Hepatocyte (in vitro differentiated cells): ENCODE measurements around the gene ZNF679. TPM values are rescaled to one million over a fixed set of nuclear protein-coding genes. Genes with fewer than 3 reads are reported as not detected.
"Not testable (repeated sequence)": the region's sequence is repeated elsewhere in the genome, so short reads cannot be mapped to it uniquely, and the experiment has no call there.

Experiments
- DNase-seq: peaks from one replicate; pipeline ENCODE4 v3.0.0-alpha.2; 2016; ENCODE audit warnings: low spot score
- H2AFZ ChIP-seq: fragments of 200-600 bp; sonication (generic); 2 replicates; pipeline ENCODE4 v1.6.0; 2016; ENCODE audit warnings: antibody characterized with exemption, mild to moderate bottlenecking
- H3K27ac ChIP-seq: fragments of 200-600 bp; sonication (generic); 2 replicates; pipeline ENCODE4 v1.5.1; 2016; ENCODE audit warnings: mild to moderate bottlenecking
- H3K27me3 ChIP-seq: fragments of 200-600 bp; sonication (generic); 2 replicates; pipeline ENCODE4 v1.6.1; 2016
- H3K36me3 ChIP-seq: fragments of 200-600 bp; sonication (generic); replicated peaks from 2 replicates; pipeline ENCODE4 v1.5.1; 2016; ENCODE audit warnings: low read depth; ENCODE audit not compliant: insufficient read depth
- H3K4me1 ChIP-seq: fragments of 200-600 bp; sonication (generic); 2 replicates; pipeline ENCODE4 v1.5.1; 2016; ENCODE audit warnings: mild to moderate bottlenecking, moderate library complexity; ENCODE audit not compliant: insufficient read depth
- H3K4me2 ChIP-seq: fragments of 200-600 bp; sonication (generic); 2 replicates; pipeline ENCODE4 v1.6.0; 2016
- H3K4me3 ChIP-seq: fragments of 200-600 bp; sonication (generic); 2 replicates; pipeline ENCODE4 v1.5.1; 2016; ENCODE audit warnings: mild to moderate bottlenecking
- H3K79me2 ChIP-seq: fragments of 200-600 bp; sonication (generic); 2 replicates; pipeline ENCODE4 v1.6.0; 2017; ENCODE audit warnings: mild to moderate bottlenecking
- H3K9me2 ChIP-seq: fragments of 200-600 bp; sonication (generic); replicated peaks from 2 replicates; pipeline ENCODE4 v1.6.0; 2017; ENCODE audit warnings: mild to moderate bottlenecking; ENCODE audit not compliant: insufficient read depth
- H3K9me3 ChIP-seq: fragments of 200-600 bp; sonication (generic); 2 replicates; pipeline ENCODE4 v1.5.1; 2016; ENCODE audit warnings: low read depth, mild to moderate bottlenecking
- H4K20me1 ChIP-seq: fragments of 200-600 bp; sonication (generic); 2 replicates; pipeline ENCODE4 v1.6.0; 2016; ENCODE audit warnings: mild to moderate bottlenecking; ENCODE audit not compliant: insufficient read depth, poor library complexity, severe bottlenecking
- EZH2 ChIP-seq: fragments of 200-600 bp; sonication (generic); IDR thresholded peaks from 2 replicates; pipeline ENCODE4 v1.6.1; 2016; ENCODE audit warnings: antibody characterized with exemption, mild to moderate bottlenecking, borderline replicate concordance
- EZH2phosphoT487 ChIP-seq: fragments of 200-600 bp; sonication (generic); IDR thresholded peaks from one replicate; pipeline ENCODE4 v1.6.1; 2018; ENCODE audit warnings: antibody characterized with exemption, mild to moderate bottlenecking, low read depth, moderate library complexity; ENCODE audit not compliant: unreplicated experiment, severe bottlenecking
- WGBS: methylation state at CpG from one replicate; pipeline ENCODE4 v1.1.6; 2016; ENCODE audit warnings: low lambda C conversion rate; ENCODE audit errors: missing lambda C conversion rate; 5-methylcytosine and 5-hydroxymethylcytosine counted together
- polyA plus RNA-seq: library from polyadenylated mRNA; unstranded; fragments of >200 nt; fragmentation: Nextera tagmentation; extraction: Ambion mirVana; gene quantifications from 2 replicates; pipeline ENCODE4 v1.2.1, GENCODE V29; 2016
- total RNA-seq: library from RNA; depleted of rRNA; stranded (reverse); fragments of >200 nt; gene quantifications from 2 replicates; pipeline ENCODE4 v1.2.3, GENCODE V29; 2014
- TF ChIP-seq, protein P1 (sequence below): fragments of 200-600 bp; sonication (generic); IDR thresholded peaks from 2 replicates; pipeline ENCODE4 v1.5.1; 2016; ENCODE audit warnings: antibody characterized with exemption, mild to moderate bottlenecking; ENCODE audit not compliant: poor library complexity

The ZNF679 gene
- total and polyA plus RNA-seq, 2 experiments from 2014 or later, result not detected

DNA sequence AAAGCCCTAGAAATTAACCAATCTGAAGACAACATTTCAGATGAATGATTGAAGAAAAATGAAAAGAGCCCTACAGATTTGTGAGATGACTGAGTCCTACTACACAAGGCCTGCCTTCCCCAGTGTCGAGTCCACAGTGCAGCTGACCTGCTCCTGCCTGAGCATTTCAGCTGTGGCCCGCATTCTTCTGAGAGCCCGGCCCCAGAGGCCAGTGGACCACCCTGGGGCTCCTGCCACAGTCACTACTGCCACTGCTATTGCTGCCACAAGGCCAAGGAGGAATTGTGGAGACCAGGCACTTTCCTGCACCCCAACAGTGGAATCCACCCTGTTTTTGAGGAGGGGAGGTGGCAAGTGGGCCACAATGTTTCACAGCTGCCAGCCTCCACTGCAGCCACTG is 40.9 kb upstream of the ZNF679 start:
- Histone ChIP-seq H3K4me2 (no peak overlapping the region), H2AFZ (no peak overlapping the region), H4K20me1 (no peaks in the 10 kb centered on the region), H3K4me3 (no peak overlapping the region), H3K27me3 (no peaks in the 10 kb centered on the region), H3K4me1 (no peaks in the 10 kb centered on the region), H3K36me3 (no peaks in the 10 kb centered on the region), H3K9me2 (no peaks in the 10 kb centered on the region), H3K79me2 (no peaks in the 10 kb centered on the region), H3K27ac (no peak overlapping the region), H3K9me3 (peaks cover 3% of the 10 kb centered on the region)
- no peak for DNase-seq
- 54% methylated on average over 3 of the region's 3 CpGs for WGBS
- TF ChIP-seq, protein P1, sequence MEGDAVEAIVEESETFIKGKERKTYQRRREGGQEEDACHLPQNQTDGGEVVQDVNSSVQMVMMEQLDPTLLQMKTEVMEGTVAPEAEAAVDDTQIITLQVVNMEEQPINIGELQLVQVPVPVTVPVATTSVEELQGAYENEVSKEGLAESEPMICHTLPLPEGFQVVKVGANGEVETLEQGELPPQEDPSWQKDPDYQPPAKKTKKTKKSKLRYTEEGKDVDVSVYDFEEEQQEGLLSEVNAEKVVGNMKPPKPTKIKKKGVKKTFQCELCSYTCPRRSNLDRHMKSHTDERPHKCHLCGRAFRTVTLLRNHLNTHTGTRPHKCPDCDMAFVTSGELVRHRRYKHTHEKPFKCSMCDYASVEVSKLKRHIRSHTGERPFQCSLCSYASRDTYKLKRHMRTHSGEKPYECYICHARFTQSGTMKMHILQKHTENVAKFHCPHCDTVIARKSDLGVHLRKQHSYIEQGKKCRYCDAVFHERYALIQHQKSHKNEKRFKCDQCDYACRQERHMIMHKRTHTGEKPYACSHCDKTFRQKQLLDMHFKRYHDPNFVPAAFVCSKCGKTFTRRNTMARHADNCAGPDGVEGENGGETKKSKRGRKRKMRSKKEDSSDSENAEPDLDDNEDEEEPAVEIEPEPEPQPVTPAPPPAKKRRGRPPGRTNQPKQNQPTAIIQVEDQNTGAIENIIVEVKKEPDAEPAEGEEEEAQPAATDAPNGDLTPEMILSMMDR, result no peak

DNA sequence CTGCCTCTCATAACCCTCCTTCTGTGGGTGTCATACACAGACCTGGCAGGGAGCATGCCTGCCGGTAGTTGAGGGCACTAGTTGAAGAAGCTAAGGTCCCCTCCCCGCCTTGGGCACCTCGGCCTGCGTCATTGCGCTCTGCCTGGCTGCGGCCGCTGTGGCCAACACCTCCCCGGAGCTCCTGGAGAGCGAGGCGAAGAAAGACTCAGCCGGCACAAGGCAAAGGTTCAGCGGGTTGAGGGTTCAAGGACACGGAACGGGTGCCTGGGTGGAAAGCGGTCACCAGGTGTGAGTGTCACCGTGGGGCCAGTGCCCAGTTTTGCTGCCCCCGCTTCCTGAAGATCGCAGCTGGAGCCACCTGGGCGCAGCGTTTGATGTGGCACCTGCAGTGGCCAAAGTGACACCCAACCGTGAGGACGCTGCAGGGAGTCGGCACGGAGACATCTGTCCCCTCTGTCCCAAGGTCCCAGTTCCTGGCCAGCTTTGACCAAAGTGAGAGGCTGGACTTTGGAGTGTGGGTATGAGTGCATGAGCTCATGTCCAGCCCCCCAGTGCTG is 36.0 kb upstream of the ZNF679 start:
- no peak overlapping the region for H3K27ac ChIP-seq
- TF ChIP-seq, protein P1, result no peak
- TF ChIP-seq EZH2phosphoT487, result no peak
- H3K4me1 ChIP-seq, result no peaks in the 10 kb centered on the region
- DNase-seq, result no peak
- no peaks in the 10 kb centered on the region for H3K79me2 ChIP-seq
- H3K4me2 ChIP-seq, result no peak overlapping the region
- no peaks in the 10 kb centered on the region for H3K9me2 ChIP-seq
- H3K4me3 ChIP-seq, result no peak overlapping the region
- no peaks in the 10 kb centered on the region for H4K20me1 ChIP-seq
- H3K36me3 ChIP-seq, result no peaks in the 10 kb centered on the region
- H3K9me3 ChIP-seq, result peaks cover 6% of the 10 kb centered on the region
- H3K27me3 ChIP-seq, result no peaks in the 10 kb centered on the region
- H2AFZ ChIP-seq, result no peak overlapping the region
- 91% methylated on average over 24 of the region's 24 CpGs for WGBS

- no peaks in the 10 kb centered on the region for H4K20me1 ChIP-seq
- no peaks in the 10 kb centered on the region for H3K36me3 ChIP-seq
- H3K27ac ChIP-seq, result no peak overlapping the region
- no peak for TF ChIP-seq EZH2
- TF ChIP-seq, protein P1, result no peak
- no peak for TF ChIP-seq EZH2phosphoT487
- H2AFZ ChIP-seq, result no peak overlapping the region
- no peak overlapping the region for H3K4me2 ChIP-seq
- no peaks in the 10 kb centered on the region for H3K27me3 ChIP-seq
- H3K4me1 ChIP-seq, result no peaks in the 10 kb centered on the region
- H3K79me2 ChIP-seq, result no peaks in the 10 kb centered on the region
- peaks cover 6% of the 10 kb centered on the region for H3K9me3 ChIP-seq
- WGBS, result 65% methylated on average over 8 of the region's 8 CpGs
- no peaks in the 10 kb centered on the region for H3K9me2 ChIP-seq
- DNase-seq, result no peak
- H3K4me3 ChIP-seq, result no peak overlapping the region
These were observed 35.5 kb upstream of the ZNF679 start for GRCh38 chr7:64192775-64193174.

DNA sequence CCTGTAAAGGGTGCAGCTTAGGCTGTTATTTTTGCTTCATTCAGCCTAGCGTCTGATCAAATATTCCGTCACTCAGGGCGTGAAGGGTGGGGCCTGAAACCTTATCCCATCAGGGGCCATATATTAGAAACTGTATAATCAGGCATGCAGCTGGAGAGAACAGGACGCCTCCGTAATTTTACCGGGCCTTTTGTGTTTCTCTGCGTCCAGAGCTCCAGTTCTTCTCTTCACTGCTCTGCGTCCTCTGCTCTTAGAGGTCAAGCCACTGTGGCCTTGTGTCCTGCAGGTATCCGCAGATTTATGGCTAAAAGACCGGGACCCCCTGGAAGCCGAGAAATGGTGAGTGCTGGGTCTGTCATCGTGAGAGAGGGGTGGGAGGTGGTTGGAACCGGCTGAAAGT is 21.4 kb upstream of the ZNF679 start, which contains the start of gene ZNF735:
Gene ZNF735, plus strand, starts transcription at position 301 of the 400 bp plus-strand sequence. Its CDS starts 0 bp downstream, at position 301.
- H2AFZ ChIP-seq, result no peak within 1 kb of the TSS
- no peaks in the 10 kb centered on the region for H4K20me1 ChIP-seq
- no peaks in the 10 kb centered on the region for H3K36me3 ChIP-seq
- no peaks in the 10 kb centered on the region for H3K9me3 ChIP-seq
- H3K4me1 ChIP-seq, result no peaks in the 10 kb centered on the region
- no peaks in the 10 kb centered on the region for H3K27me3 ChIP-seq
- H3K4me3 ChIP-seq, result no peak within 1 kb of the TSS
- H3K9me2 ChIP-seq, result no peaks in the 10 kb centered on the region
- DNase-seq, result no peak
- H3K27ac ChIP-seq, result no peak within 1 kb of the TSS
- H3K79me2 ChIP-seq, result no peaks in the 10 kb centered on the region
- no peak within 1 kb of the TSS for H3K4me2 ChIP-seq
- WGBS, result 84% methylated on average over 13 of the region's 13 CpGs
- TF ChIP-seq, protein P1, result no peak
- no peak for TF ChIP-seq EZH2
- no peak for TF ChIP-seq EZH2phosphoT487

DNA sequence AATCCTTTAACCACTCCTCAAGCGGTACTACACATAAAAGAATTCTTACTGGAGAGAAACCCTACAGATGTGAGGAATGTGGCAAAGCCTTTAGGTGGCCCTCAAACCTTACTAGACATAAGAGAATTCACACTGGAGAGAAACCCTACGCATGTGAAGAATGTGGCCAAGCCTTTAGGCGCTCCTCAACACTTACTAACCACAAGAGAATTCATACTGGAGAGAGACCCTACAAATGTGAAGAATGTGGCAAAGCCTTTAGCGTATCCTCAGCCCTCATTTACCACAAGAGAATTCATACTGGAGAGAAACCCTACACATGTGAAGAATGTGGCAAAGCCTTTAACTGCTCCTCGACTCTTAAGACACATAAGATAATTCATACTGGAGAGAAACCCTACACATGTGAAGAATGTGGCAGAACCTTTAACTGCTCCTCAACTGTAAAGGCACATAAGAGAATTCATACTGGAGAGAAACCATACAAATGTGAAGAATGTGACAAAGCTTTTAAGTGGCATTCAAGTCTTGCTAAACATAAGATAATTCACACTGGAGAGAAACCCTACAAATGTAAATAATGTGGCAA is 8.5 kb upstream of the ZNF679 start:
- WGBS, result 66% methylated on average over 5 of the region's 5 CpGs
- H3K9me3 ChIP-seq, result not testable (repeated sequence)

More for the DNA sequence above, 8.5 kb upstream of the ZNF679 start:
- H3K27me3 ChIP-seq, H2AFZ ChIP-seq, H3K9me2 ChIP-seq, DNase-seq, H3K4me3 ChIP-seq, H4K20me1 ChIP-seq, H3K36me3 ChIP-seq, H3K4me2 ChIP-seq, H3K4me1 ChIP-seq, H3K27ac ChIP-seq, H3K79me2 ChIP-seq: not testable (repeated sequence)
